Measurements from ENCODE around the gene CALML6.

The CALML6 gene

GRCh38 chr1:1899967-1900327 is 15.1 kb upstream of the CALML6 start:
- no peaks in the 10 kb centered on the region for H3K9me3 ChIP-seq (replicated peaks; ENCODE audit: insufficient read depth, low read length)
- H2AFZ ChIP-seq (ENCODE audit: low read length): no peak overlapping the region
- no peaks in the 10 kb centered on the region for H3K27me3 ChIP-seq (replicated peaks; ENCODE audit: insufficient read depth, low read length)
- H3K36me3 ChIP-seq (replicated peaks; ENCODE audit: insufficient read depth, low read length): no peaks in the 10 kb centered on the region
- H3K27ac ChIP-seq (ENCODE audit: low read length): no peak overlapping the region
- H3K4me2 ChIP-seq (ENCODE audit: low read depth, low read length): no peak overlapping the region
- no peak for DNase-seq
- H3K79me2 ChIP-seq (ENCODE audit: low read length): no peaks in the 10 kb centered on the region
- peaks cover 13% of the 10 kb centered on the region for H3F3A ChIP-seq (ENCODE audit: insufficient read depth, low read length)
- no peak overlapping the region for H3K4me3 ChIP-seq (ENCODE audit: low read length)
- peaks cover 10% of the 10 kb centered on the region for H3K4me1 ChIP-seq (ENCODE audit: low read length)
- H4K20me1 ChIP-seq (ENCODE audit: insufficient read depth, low read length): no peaks in the 10 kb centered on the region
- no peak overlapping the region for H3K9ac ChIP-seq (ENCODE audit: low read length)
- TF ChIP-seq CTCF (IDR thresholded peaks at IDR 0.05; ENCODE audit: low read length): no peak
- TF ChIP-seq EZH2 (optimal IDR thresholded peaks at IDR 0.05; ENCODE audit: low read depth, low read length): no peak
- TF ChIP-seq EZH2phosphoT487 (IDR thresholded peaks at IDR 0.05; ENCODE audit: low read length): no peak
- H3K9me2 ChIP-seq (replicated peaks; ENCODE audit: insufficient read depth, low read length): no peaks in the 10 kb centered on the region

GRCh38 chr1:1900883-1901640 is 14.0 kb upstream of the CALML6 start:
- Histone ChIP-seq H4K20me1 (ENCODE audit: insufficient read depth, low read length) (no peaks in the 10 kb centered on the region), H3K9me3 (replicated peaks; ENCODE audit: insufficient read depth, low read length) (no peaks in the 10 kb centered on the region), H3K27me3 (replicated peaks; ENCODE audit: insufficient read depth, low read length) (no peaks in the 10 kb centered on the region), H3K36me3 (replicated peaks; ENCODE audit: insufficient read depth, low read length) (no peaks in the 10 kb centered on the region), H3K4me3 (ENCODE audit: low read length) (no peak overlapping the region), H2AFZ (ENCODE audit: low read length) (no peak overlapping the region), H3K9me2 (replicated peaks; ENCODE audit: insufficient read depth, low read length) (no peaks in the 10 kb centered on the region), H3K79me2 (ENCODE audit: low read length) (no peaks in the 10 kb centered on the region), H3K9ac (ENCODE audit: low read length) (no peak overlapping the region), H3K27ac (ENCODE audit: low read length) (no peak overlapping the region), H3K4me1 (ENCODE audit: low read length) (peaks cover 13% of the 10 kb centered on the region), H3F3A (ENCODE audit: insufficient read depth, low read length) (peaks cover 13% of the 10 kb centered on the region), H3K4me2 (ENCODE audit: low read depth, low read length) (no peak overlapping the region)
- TF ChIP-seq EZH2 (optimal IDR thresholded peaks at IDR 0.05; ENCODE audit: low read depth, low read length) (no peak), EZH2phosphoT487 (IDR thresholded peaks at IDR 0.05; ENCODE audit: low read length) (no peak), CTCF (IDR thresholded peaks at IDR 0.05; ENCODE audit: low read length) (no peak)
- no peak for DNase-seq

- Histone ChIP-seq H3K36me3 (replicated peaks; ENCODE audit: insufficient read depth, low read length) (no peaks in the 10 kb centered on the region), H4K20me1 (ENCODE audit: insufficient read depth, low read length) (no peaks in the 10 kb centered on the region), H3F3A (ENCODE audit: insufficient read depth, low read length) (peaks cover 16% of the 10 kb centered on the region), H3K9me2 (replicated peaks; ENCODE audit: insufficient read depth, low read length) (no peaks in the 10 kb centered on the region), H3K79me2 (ENCODE audit: low read length) (no peaks in the 10 kb centered on the region), H3K4me1 (ENCODE audit: low read length) (peaks cover 20% of the 10 kb centered on the region), H2AFZ (ENCODE audit: low read length) (no peak overlapping the region), H3K4me2 (ENCODE audit: low read depth, low read length) (no peak overlapping the region), H3K4me3 (ENCODE audit: low read length) (no peak overlapping the region), H3K27me3 (replicated peaks; ENCODE audit: insufficient read depth, low read length) (no peaks in the 10 kb centered on the region), H3K9ac (ENCODE audit: low read length) (no peak overlapping the region), H3K9me3 (replicated peaks; ENCODE audit: insufficient read depth, low read length) (no peaks in the 10 kb centered on the region), H3K27ac (ENCODE audit: low read length) (no peak overlapping the region)
- TF ChIP-seq EZH2 (optimal IDR thresholded peaks at IDR 0.05; ENCODE audit: low read depth, low read length): no peak
- no peak for TF ChIP-seq EZH2phosphoT487 (IDR thresholded peaks at IDR 0.05; ENCODE audit: low read length)
- no peak for TF ChIP-seq CTCF (IDR thresholded peaks at IDR 0.05; ENCODE audit: low read length)
- no peak for DNase-seq
These were observed 13.3 kb upstream of the CALML6 start for GRCh38 chr1:1901641-1902294.

All from MM.1S (cell line).